ENCODE results near the gene EXOC6B.

EXOC6B gene

GRCh38 chr2:72128059-72128842 lies 697.6 kb downstream of the EXOC6B start:
- no peak for TF ChIP-seq ZNF274 (IDR thresholded peaks at IDR 0.05; ENCODE audit: low read depth, low read length)
- H3K4me3 ChIP-seq (ENCODE audit: low read length), result no peak overlapping the region

DNA sequence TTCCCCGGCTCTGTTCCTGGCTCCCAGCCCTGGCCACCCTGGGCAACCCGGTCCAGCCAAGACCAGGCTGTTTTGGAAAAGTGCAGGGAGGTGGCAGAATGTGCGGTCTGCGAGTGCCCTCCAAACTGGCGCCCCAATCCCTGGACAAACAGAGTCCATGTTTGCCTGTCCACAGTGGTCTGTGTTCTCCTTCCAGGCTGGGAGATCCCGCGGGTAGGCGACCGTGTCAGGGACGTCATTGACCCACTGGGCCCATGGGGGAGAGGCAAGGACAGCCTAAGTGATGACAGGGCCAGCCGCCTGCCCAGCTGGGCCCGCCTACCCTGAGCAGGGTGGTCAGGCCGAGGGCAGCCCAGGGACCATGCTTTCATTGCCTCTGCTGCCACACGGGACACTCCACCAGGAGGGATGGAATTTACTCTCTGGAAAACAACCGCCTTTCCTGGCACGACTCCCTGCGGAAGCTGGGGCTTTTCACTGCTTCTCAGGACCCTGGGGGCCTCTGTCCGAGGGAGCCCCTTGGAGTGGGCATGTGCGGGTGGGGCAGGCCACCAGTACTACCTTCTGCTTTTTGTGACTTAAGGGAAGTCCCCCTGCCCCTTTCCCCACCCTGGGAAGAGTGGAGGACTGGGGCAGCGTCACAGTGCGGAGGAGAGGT lies 698.3 kb downstream of the EXOC6B start:
- TF ChIP-seq ZNF274 (IDR thresholded peaks at IDR 0.05; ENCODE audit: low read depth, low read length), result no peak

GRCh38 chr2:72126186-72127100 lies 699.4 kb downstream of the EXOC6B start:
- no peak for TF ChIP-seq ZNF274 (IDR thresholded peaks at IDR 0.05; ENCODE audit: low read depth, low read length)
- H3K4me3 ChIP-seq (ENCODE audit: low read length), result no peak overlapping the region

More for the DNA sequence above, 698.3 kb downstream of the EXOC6B start:
- H3K4me3 ChIP-seq (ENCODE audit: low read length), result no peak overlapping the region
